K562 (cell line): ENCODE data around the gene SKP2. TPM values are rescaled to one million over a fixed set of nuclear protein-coding genes. Genes with fewer than 3 reads are reported as not detected.
A peak's percentile ranks its signal among the peaks of the same experiment; 100 is the strongest.

Experiments
- ATAC-seq: fragments of 200-7000 bp; cut with Tn5 transposase; 3 replicates; pipeline ENCODE4 v1.9.1; 2020; ENCODE audit warnings: moderate library complexity
- BruUV-seq: library from RNA; stranded (reverse); fragments of 400-500 nt; replicated peaks from 2 replicates; lab custom pipeline; 2021; lab: Mats Ljungman, UMichigan
- CTCF ChIA-PET: fragments of 300-600 bp; formaldehyde crosslinking; extraction: SDS; loops from one replicate; lab custom pipeline; 2021; ENCODE audit warnings: low intra/inter-chr PET ratio; lab: Yijun Ruan, JAX
- POLR2A ChIA-PET: fragments of 300-600, 350-650 bp; sonication (Branson Sonifier 250); formaldehyde crosslinking; extraction: SDS; loops from one replicate; lab custom pipeline; 2021; ENCODE audit warnings: antibody characterized with exemption, inconsistent platforms; lab: Yijun Ruan, JAX
- DNase-seq, 4 experiments: peaks; one replicate each; pipeline versions ENCODE4 v3.0.0 to v3.0.0-alpha.2; 2011 to 2018; ENCODE audit warnings: low spot score in 3 of 4, mixed read lengths in 3 of 4; ENCODE audit errors: extremely low read depth in 1 of 4
- FAIRE-seq: peaks from 2 replicates; lab custom pipeline; 2011; peaks lifted over from hg19 to GRCh38; lab: Jason Lieb, UNC
- H2AFZ ChIP-seq: 2 replicates; pipeline ENCODE4 v1.6.0; 2011; ENCODE audit warnings: low read depth, low read length, control low read depth, inconsistent platforms
- H3K27ac ChIP-seq: fragments of 200-600 bp; 3 replicates; pipeline ENCODE4 v1.8.0; 2011; ENCODE audit warnings: low read depth, mild to moderate bottlenecking, control low read depth, inconsistent platforms, low read length, moderate library complexity, mixed read lengths; ENCODE audit errors: extremely low read depth
- H3K27me3 ChIP-seq, 2 experiments: fragments of 300-600 bp in 1 of 2; 2 replicates in 1 of 2; 3 replicates in 1 of 2; pipeline versions ENCODE4 v1.6.0 to v1.8.0; 2011; ENCODE audit warnings: inconsistent platforms in 2 of 2, low read length in 2 of 2, mild to moderate bottlenecking in 1 of 2, mixed read lengths in 1 of 2, moderate library complexity in 1 of 2; ENCODE audit not compliant: control insufficient read depth in 2 of 2, insufficient read depth in 2 of 2
- H3K36me3 ChIP-seq: fragments of 300-600 bp; 3 replicates; pipeline ENCODE4 v1.8.0; 2011; ENCODE audit warnings: mild to moderate bottlenecking, low read length, inconsistent platforms; ENCODE audit not compliant: control insufficient read depth, insufficient read depth
- H3K4me1 ChIP-seq, 2 experiments: fragments of 200-600 bp in 1 of 2; replicated peaks in 1 of 2; 2 replicates in 1 of 2; 3 replicates in 1 of 2; pipeline versions ENCODE4 v1.5.1 to v1.8.0; 2011; ENCODE audit warnings: inconsistent platforms in 2 of 2, low read length in 2 of 2, mild to moderate bottlenecking in 1 of 2, mixed read lengths in 1 of 2, moderate library complexity in 1 of 2; ENCODE audit not compliant: control insufficient read depth in 2 of 2, insufficient read depth in 2 of 2
- H3K4me2 ChIP-seq: 2 replicates; pipeline ENCODE4 v1.6.1; 2011; ENCODE audit warnings: low read length, control low read depth, inconsistent platforms, mixed read lengths; ENCODE audit not compliant: insufficient read depth
- H3K4me3 ChIP-seq: fragments of 200-600 bp; sonication (generic), shearing (Covaris generic); 2 replicates; pipeline ENCODE4 v1.5.1; 2016; ENCODE audit warnings: control low read depth, inconsistent platforms
- H3K79me2 ChIP-seq: fragments of 200-600 bp; 3 replicates; pipeline ENCODE4 v1.8.0; 2011; ENCODE audit warnings: low read length, inconsistent platforms; ENCODE audit not compliant: control insufficient read depth, insufficient read depth
- H3K9ac ChIP-seq, 2 experiments: 2 replicates each; pipeline versions ENCODE4 v1.6.0 to v1.6.1; 2011; ENCODE audit warnings: low read depth in 2 of 2, low read length in 2 of 2, control low read depth in 1 of 2, inconsistent platforms in 1 of 2, mild to moderate bottlenecking in 1 of 2, mixed read lengths in 1 of 2; ENCODE audit not compliant: insufficient read depth in 1 of 2
- H3K9me1 ChIP-seq: one replicate; pipeline ENCODE4 v1.6.0; 2011; ENCODE audit warnings: inconsistent platforms, mild to moderate bottlenecking, low read length, moderate library complexity; ENCODE audit not compliant: control insufficient read depth, insufficient read depth
- H3K9me3 ChIP-seq: replicated peaks from 2 replicates; pipeline ENCODE4 v1.5.1; 2011; ENCODE audit warnings: low read depth, low read length, inconsistent platforms; ENCODE audit not compliant: control insufficient read depth, insufficient read depth
- H4K20me1 ChIP-seq: replicated peaks from 2 replicates; pipeline ENCODE4 v1.6.1; 2011; ENCODE audit warnings: low read length, inconsistent platforms, mixed read lengths; ENCODE audit not compliant: control insufficient read depth, insufficient read depth
- BCL6 ChIP-seq: fragments of 250-450 bp; sonication (Bioruptor Pico); IDR thresholded peaks from 2 replicates; pipeline ENCODE4 v1.4.0; 2020
- CTCF ChIP-seq, 3 experiments: IDR thresholded peaks in 2 of 3; conservative IDR thresholded peaks in 1 of 3; 2 replicates each; pipeline ENCODE4 v1.5.1; 2011 to 2012; ENCODE audit warnings: low read length in 3 of 3, mild to moderate bottlenecking in 3 of 3, control low read depth in 2 of 3, improper control_type of control experiment in 1 of 3, inconsistent platforms in 1 of 3, low read depth in 1 of 3, mixed read lengths in 1 of 3, moderate library complexity in 1 of 3; ENCODE audit not compliant: insufficient read depth in 2 of 3
- DACH1 ChIP-seq: fragments of 450-650 bp; IDR thresholded peaks from 2 replicates; pipeline ENCODE4 v1.6.1; 2018; ENCODE audit not compliant: partially characterized antibody
- DLX4 ChIP-seq: fragments of 250-450 bp; sonication (Bioruptor Pico); IDR thresholded peaks from 2 replicates; pipeline ENCODE4 v1.6.1; 2021; ENCODE audit warnings: mild to moderate bottlenecking
- GATAD2B ChIP-seq: fragments of 450-650 bp; IDR thresholded peaks from 2 replicates; pipeline ENCODE4 v1.6.1; 2017; ENCODE audit warnings: mild to moderate bottlenecking, borderline replicate concordance
- HDAC2 ChIP-seq: fragments of 450-650 bp; IDR thresholded peaks from 2 replicates; pipeline ENCODE4 v1.6.1; 2016; ENCODE audit warnings: mild to moderate bottlenecking
- RAD21 ChIP-seq, 2 experiments: fragments of 250-450 bp in 1 of 2; fragments of 450-650 bp in 1 of 2; sonication (Bioruptor Pico) in 1 of 2; formaldehyde crosslinking in 1 of 2; IDR thresholded peaks in 1 of 2; conservative IDR thresholded peaks in 1 of 2; 2 replicates each; pipeline versions ENCODE4 v1.4.0 to v1.8.0; 2020 to 2022; ENCODE audit warnings: mild to moderate bottlenecking in 2 of 2, moderate library complexity in 1 of 2
- SMC3 ChIP-seq: conservative IDR thresholded peaks from 2 replicates; pipeline ENCODE4 v1.6.1; 2011; ENCODE audit warnings: low read depth, low read length, improper control_type of control experiment; ENCODE audit not compliant: insufficient read depth
- ZNF316 ChIP-seq: fragments of 450-650 bp; IDR thresholded peaks from 2 replicates; pipeline ENCODE4 v1.6.1; 2016
- ZNF785 ChIP-seq: fragments of 250-450 bp; sonication (Bioruptor Pico); IDR thresholded peaks from 2 replicates; pipeline ENCODE4 v1.4.0; 2020; ENCODE audit warnings: mild to moderate bottlenecking
- WGBS: fragments of 100-300 bp; shearing (Covaris generic); methylation state at CpG from one replicate; pipeline ENCODE4 v1.1.6; 2016; ENCODE audit warnings: low coverage, mixed read lengths; ENCODE audit not compliant: insufficient coverage; ENCODE audit errors: missing lambda C conversion rate; 5-methylcytosine and 5-hydroxymethylcytosine counted together
- in situ Hi-C: fragments of 300-500 bp; cut with MboI; formaldehyde crosslinking; loops from 4 replicates; pipeline ENCODE4 v1.15.0; 2018; ENCODE audit warnings: inconsistent platforms, mixed read lengths
- intact Hi-C: fragments of 100-400 bp; cut with micrococcal nuclease; formaldehyde crosslinking; loops from 2 replicates; pipeline ENCODE4 v1.14.2; 2022
- polyA plus RNA-seq, 8 experiments: library from polyadenylated mRNA; depleted of rRNA in 4 of 8; stranded (reverse) in 5 of 8; unstranded in 3 of 8; fragments of >200 nt; fragmentation: Nextera tagmentation in 2 of 8; fragmentation: Illumina TruSeq in 1 of 8; extraction: Ambion mirVana in 2 of 8; extraction: Trizol in 1 of 8; gene quantifications; 2 replicates each; pipeline versions ENCODE4 v1.2.1 to v1.2.3, GENCODE V29; 2011 to 2014; ENCODE audit warnings: inconsistent platforms in 1 of 8, missing spikeins in 1 of 8
- total RNA-seq, 7 experiments: library from RNA; depleted of rRNA in 6 of 7; stranded (reverse); fragments of >200 nt in 6 of 7; fragmentation: Illumina TruSeq in 2 of 7; extraction: Trizol in 2 of 7; gene quantifications; 2 replicates each; pipeline versions ENCODE4 v1.2.1 to v1.2.3, GENCODE V29; 2011 to 2021; ENCODE audit warnings: low replicate concordance in 1 of 7

Gene SKP2
- total and polyA plus RNA-seq, 9 of the 15 experiments (the other 6 are each of a cell fraction or from before 2014, with no cell fraction given) = 30.0 to 97.5 (median 80.8) TPM

- H3K4me3 ChIP-seq = no peak overlapping the region
- BruUV-seq = no TSS peak
- no peaks in the 10 kb centered on the region for H4K20me1 ChIP-seq
- H3K9me1 ChIP-seq = no peaks in the 10 kb centered on the region
- H3K27ac ChIP-seq = no peak overlapping the region
- in situ Hi-C loops (no loop called here), intact Hi-C loops (loop anchor here (1.0 to 10.0 kb wide), 6 partner anchors 65 to 514 kb away; no protein-coding TSS in a partner anchor)
- no peaks in the 10 kb centered on the region for H3K9me3 ChIP-seq
- no peak overlapping the region for H2AFZ ChIP-seq
- no peaks in the 10 kb centered on the region for H3K27me3 ChIP-seq
- H3K4me1 ChIP-seq = no peaks in the 10 kb centered on the region
- peak; percentile 83 for FAIRE-seq
- H3K36me3 ChIP-seq = peaks cover 97% of the 10 kb centered on the region
- ChIA-PET POLR2A (interaction anchor here (0.5 to 1.2 kb wide), 6 partner anchors 10 to 1262 kb away, joined by 3 to 10 read pairs (median 4); partner anchors contain the start of genes BRIX1 and NADK2), CTCF (interaction anchor here (0.6 to 1.6 kb wide), 3 partner anchors 125 to 515 kb away, joined by 3 to 8 read pairs (median 8); no protein-coding TSS in a partner anchor)
- 92% methylated on average over 2 of the region's 2 CpGs for WGBS
- no peak overlapping the region for H3K4me2 ChIP-seq
- no peaks in the 10 kb centered on the region for H3K79me2 ChIP-seq
- peak in 2 of 4 experiments; percentile 17 to 37 for DNase-seq
- peak; percentile 81 for ATAC-seq
- no peak overlapping the region for H3K9ac ChIP-seq
- TF ChIP-seq SMC3 = 0 out of 2 replicates have a peak, but pooled peaks have one; percentile 25
- peak; percentile 34 for TF ChIP-seq DACH1
- TF ChIP-seq CTCF (IDR thresholded peaks at IDR 0.05 in 2 of 3, conservative IDR thresholded peaks at IDR 0.05 in 1 of 3; ENCODE audit: insufficient read depth in 2 of 3, low read depth in 1 of 3, low read length in 3 of 3) = peak; percentile 36 to 65 (median 52); a peak in 5 of 6 replicates
- TF ChIP-seq GATAD2B = peak; percentile 30; the same call in 1 of the 2 replicates
- no peak for TF ChIP-seq ZNF785 (CRISPR knock-in tag)
- TF ChIP-seq BCL6 (CRISPR knock-in tag) = no peak
- TF ChIP-seq DLX4 = no peak
- no peak for TF ChIP-seq HDAC2
- 0 out of 2 replicates have a peak, but pooled peaks have one; percentile 2 for TF ChIP-seq ZNF316
- TF ChIP-seq RAD21 (CRISPR knock-in tag; conservative IDR thresholded peaks at IDR 0.05 in 1 of 2, IDR thresholded peaks at IDR 0.05 in 1 of 2) = peak; percentile 43 to 70
Observed at GRCh38 chr5:36177715-36178523, 26.0 kb downstream of the SKP2 start.
